HS-5 (cell line): ENCODE measurements around the gene LMNTD1.
"Not testable (repeated sequence)": the region's sequence is repeated elsewhere in the genome, so short reads cannot be mapped to it uniquely, and the experiment has no call there.

ENCODE experiments used
- DNase-seq: peaks from one replicate; pipeline ENCODE4 v3.0.0-alpha.2; 2012; ENCODE audit warnings: low read depth

The LMNTD1 gene

GRCh38 chr12:25491396-25492325 is 61.4 kb downstream of the LMNTD1 start:
- no peak for DNase-seq

GRCh38 chr12:25488956-25489870 is 63.9 kb downstream of the LMNTD1 start:
- not testable (repeated sequence) for DNase-seq

DNA sequence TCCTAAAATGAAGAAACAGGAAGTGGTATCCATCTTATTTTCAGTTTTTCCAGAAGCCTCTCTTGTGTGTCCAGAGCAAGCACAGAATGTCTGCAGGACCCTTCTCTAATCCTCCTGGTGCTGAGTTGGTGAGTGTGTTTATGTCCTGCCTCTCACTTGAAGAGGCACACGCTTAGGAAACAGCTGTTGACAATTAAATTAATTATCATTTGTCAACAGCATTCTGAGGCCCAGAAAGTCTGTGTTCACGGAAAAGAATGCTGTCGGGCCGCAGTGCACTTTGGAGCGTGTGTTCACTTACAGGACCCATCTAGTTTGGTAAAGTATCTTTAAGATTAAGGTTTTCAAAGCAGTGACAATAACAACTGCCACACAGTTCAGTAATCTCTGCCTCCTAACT is 70.5 kb downstream of the LMNTD1 start:
- DNase-seq = no peak

GRCh38 chr12:25480145-25480544 is 72.9 kb downstream of the LMNTD1 start:
- no peak for DNase-seq

GRCh38 chr12:25477217-25477616 is 75.9 kb downstream of the LMNTD1 start:
- no peak for DNase-seq

DNA sequence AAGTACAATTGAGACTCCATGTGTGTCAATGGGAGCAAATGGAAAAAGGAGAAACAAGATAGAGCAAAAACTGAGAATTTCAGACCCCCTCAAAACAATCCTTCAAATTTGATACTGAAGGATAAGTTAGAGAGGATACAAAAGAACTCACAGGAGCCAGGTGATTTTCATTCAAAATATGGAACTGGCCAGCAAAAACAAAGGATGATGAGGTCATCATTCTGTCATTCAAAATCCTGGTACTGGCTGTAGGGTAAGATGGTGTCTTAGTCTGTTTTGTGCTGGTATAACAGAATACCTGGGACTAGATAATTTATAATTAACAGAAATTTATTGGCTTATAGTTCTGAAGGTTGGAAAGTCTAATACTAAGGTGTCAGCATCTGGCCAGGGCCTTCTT is 80.6 kb downstream of the LMNTD1 start:
- no peak for DNase-seq

DNA sequence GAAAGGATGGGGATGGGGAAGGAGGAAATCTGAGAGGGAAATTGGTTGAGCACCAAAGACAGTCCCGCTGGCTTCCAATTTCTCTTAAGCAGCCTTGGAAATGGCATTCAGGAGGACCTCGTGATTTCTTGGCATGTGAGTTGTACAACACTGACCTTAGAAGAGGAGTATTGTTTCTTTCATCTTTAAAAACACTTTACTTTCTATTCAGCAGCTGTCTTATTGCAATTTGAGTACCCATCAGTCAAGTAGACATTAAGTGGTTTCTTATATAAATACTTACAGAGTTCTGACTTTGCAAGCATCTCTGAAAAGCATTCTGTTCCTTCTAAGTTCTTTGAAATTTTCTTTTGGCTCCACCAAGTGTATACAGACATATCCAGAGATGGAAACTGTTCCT is 83.2 kb downstream of the LMNTD1 start:
- DNase-seq = no peak

- DNase-seq = no peak
Observed at GRCh38 chr12:25469368-25469767, 83.7 kb downstream of the LMNTD1 start.

DNA sequence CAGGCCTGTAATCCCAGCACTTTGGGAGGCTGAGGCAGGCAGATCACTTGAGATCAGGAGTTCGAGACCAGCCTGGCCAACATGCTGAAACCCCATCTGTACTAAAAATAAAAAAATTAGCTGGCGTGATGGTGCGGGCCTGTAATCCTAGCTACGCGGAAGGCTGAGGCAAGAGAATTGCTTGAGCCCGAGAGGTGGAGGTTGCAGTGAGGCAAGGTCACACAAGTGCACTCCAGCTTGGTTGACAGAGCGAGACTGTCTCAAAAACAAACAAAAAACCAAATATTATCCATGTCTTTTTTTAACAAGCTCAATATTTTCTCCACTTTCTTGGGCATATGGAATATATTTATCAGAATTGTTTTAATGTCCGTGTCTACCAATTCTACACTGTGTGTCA is 89.6 kb downstream of the LMNTD1 start:
- no peak for DNase-seq

DNA sequence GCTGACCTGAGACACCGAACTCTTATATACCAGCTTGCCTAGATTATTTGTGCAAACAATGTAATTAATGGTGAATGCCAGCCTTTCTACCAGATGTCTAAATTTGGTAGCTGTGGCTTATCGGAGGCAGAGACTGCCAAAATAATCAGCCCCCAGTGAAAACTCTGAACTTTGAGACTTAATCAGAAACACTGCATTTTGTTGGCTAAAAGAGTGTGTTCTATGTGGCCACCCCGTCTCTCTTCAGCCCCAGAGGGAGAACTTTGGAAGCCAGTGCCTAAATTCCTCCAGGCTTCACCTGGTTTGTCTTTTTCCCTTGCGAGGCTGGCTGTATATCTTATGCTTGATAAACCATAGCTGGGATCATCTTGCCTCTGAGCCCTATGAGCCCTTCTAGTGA is 90.1 kb downstream of the LMNTD1 start:
- no peak for DNase-seq

GRCh38 chr12:25459541-25459951 is 93.5 kb downstream of the LMNTD1 start:
- no peak for DNase-seq

DNA sequence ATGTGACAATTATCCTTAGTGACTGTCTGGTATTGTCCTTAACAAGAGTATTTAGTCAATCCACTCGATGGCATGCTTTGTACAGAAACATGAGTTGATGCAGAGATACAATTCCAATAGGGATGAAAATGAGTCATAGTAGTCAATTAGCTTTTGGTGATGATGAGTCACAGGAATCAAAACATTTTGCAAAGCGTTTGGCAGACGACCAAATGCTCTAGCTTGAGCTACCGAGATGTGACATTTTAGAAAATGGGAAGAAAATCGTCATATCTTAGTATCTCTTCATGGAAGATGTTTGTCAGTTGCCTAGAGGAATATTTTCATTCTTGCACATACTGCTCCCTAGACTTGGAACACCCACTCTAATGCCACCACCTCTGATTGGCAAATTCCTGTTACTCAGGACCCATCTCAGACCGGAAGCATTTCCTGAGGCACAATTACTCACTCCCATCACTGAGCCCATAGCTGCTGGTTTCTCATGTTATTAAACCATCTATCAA is 95.0 kb downstream of the LMNTD1 start:
- peak; percentile 95 for DNase-seq

DNA sequence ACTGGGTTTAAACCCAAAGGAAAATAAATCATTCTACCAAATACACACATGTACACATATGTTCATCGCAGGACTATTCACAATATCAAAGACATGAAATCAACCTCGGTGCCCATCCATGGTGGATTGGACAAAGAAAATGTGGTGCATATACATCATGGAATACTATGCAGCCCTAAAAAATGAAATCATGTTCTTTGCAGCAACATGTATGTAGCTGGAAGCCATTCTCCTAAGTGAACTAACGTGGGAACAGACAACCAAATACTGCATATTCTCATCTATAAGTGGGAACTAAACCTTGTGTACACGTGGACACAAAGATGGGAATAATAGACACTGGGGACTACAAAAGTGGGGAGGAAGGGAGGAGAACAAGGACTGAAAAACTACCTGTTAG is 96.6 kb downstream of the LMNTD1 start:
- DNase-seq = no peak

GRCh38 chr12:25455696-25456095 is 97.4 kb downstream of the LMNTD1 start:
- DNase-seq = no peak

GRCh38 chr12:25449007-25449406 is 104.1 kb downstream of the LMNTD1 start:
- no peak for DNase-seq

GRCh38 chr12:25447046-25447445 is 106.0 kb downstream of the LMNTD1 start:
- DNase-seq = no peak

- no peak for DNase-seq
Observed at GRCh38 chr12:25438638-25439037, 114.4 kb downstream of the LMNTD1 start.

DNA sequence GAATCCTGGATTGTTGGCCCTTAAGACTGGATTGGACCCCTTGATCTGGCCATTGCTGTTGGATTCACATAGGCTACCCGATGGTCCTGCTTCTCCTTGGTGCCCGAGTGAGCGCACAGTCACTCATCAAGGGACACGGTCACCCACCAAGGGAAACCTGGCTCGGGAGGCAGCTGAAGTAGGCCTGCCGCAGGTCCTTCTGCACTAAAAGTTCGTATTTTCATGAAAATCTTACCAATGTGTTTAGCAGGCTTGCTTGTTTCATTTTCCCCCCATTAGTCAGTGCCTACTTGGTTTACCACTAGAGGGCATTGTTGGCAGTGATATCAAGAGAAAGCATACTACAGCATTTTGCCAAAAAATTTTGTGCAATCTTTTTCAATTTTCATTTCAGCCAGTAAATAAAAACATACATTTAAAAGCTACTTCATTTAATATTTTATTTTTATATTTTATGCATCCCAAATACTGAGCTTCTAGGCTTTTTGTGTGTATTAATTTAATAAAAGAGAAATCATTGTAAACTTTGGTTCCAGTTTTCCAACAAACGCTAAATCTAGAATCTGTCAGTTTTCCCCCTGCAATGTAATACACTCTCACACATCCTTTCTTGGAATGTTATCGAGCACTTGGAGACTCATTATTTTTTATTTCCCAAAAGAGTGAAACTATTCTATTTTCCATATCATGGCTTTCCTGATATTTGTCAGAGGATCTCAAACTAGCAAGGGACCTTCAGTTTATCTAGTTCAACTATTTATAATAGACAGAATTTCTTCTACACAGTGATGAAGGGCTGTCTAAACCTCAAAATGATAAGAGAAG is 116.7 kb downstream of the LMNTD1 start:
- DNase-seq = peak; percentile 59

GRCh38 chr12:25435431-25435830 is 117.7 kb downstream of the LMNTD1 start:
- no peak for DNase-seq

DNA sequence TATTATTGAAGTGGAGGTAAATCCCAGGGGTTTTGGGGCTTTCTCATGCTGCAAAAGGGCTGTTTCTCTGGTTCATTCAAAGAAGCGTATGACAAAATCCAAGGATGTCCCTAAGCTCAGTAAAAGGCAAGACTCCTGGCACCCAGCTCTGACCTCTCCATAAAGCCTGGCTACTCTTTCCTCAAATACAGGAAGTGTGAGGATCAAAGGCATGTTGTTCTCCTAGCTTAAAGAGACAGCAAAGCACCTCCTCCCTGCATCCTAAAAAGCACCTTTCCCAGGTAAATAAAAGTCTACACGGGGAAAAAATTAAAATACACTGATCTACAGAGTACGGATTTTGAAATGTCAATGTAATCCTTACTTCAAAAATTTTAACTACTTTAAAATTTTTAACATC is 118.6 kb downstream of the LMNTD1 start:
- DNase-seq = no peak

- no peak for DNase-seq
Observed at GRCh38 chr12:25433581-25434325, 119.3 kb downstream of the LMNTD1 start.
